AG09309 (cell line): ENCODE data around the gene MOB3B.
"Not testable (repeated sequence)": the region's sequence is repeated elsewhere in the genome, so short reads cannot be mapped to it uniquely, and the experiment has no call there.

Experiments
- DNase-seq: peaks from one replicate; pipeline ENCODE4 v3.0.0-alpha.2; 2010; ENCODE audit warnings: low read depth
- H3K4me3 ChIP-seq: 2 replicates; pipeline ENCODE4 v1.5.1; 2011; ENCODE audit warnings: mild to moderate bottlenecking, low read depth, low read length, moderate library complexity; ENCODE audit not compliant: control insufficient read depth
- CTCF ChIP-seq: IDR thresholded peaks from 2 replicates; pipeline ENCODE4 v1.5.1; 2011; ENCODE audit warnings: mild to moderate bottlenecking, low read depth, low read length, inconsistent platforms; ENCODE audit not compliant: insufficient read depth, control insufficient read depth; ENCODE audit errors: missing control alignments

The MOB3B gene

GRCh38 chr9:27511771-27512170 lies 17.8 kb downstream of the MOB3B start:
- no peak overlapping the region for H3K4me3 ChIP-seq
- no peak for TF ChIP-seq CTCF
- DNase-seq, result no peak

GRCh38 chr9:27510780-27511179 lies 18.8 kb downstream of the MOB3B start:
- no peak overlapping the region for H3K4me3 ChIP-seq
- no peak for TF ChIP-seq CTCF
- no peak for DNase-seq

GRCh38 chr9:27506981-27507380 lies 22.6 kb downstream of the MOB3B start:
- no peak for TF ChIP-seq CTCF

GRCh38 chr9:27505744-27506161 lies 23.9 kb downstream of the MOB3B start:
- DNase-seq, result no peak
- no peak overlapping the region for H3K4me3 ChIP-seq
- no peak for TF ChIP-seq CTCF

More at GRCh38 chr9:27506981-27507380, 22.6 kb downstream of the MOB3B start:
- DNase-seq, result no peak
- H3K4me3 ChIP-seq, result no peak overlapping the region

GRCh38 chr9:27504259-27504658 lies 25.4 kb downstream of the MOB3B start:
- DNase-seq, result no peak
- no peak for TF ChIP-seq CTCF
- no peak overlapping the region for H3K4me3 ChIP-seq

- no peak for TF ChIP-seq CTCF
- no peak overlapping the region for H3K4me3 ChIP-seq
- DNase-seq, result no peak
Measured at GRCh38 chr9:27503623-27504022, 26.0 kb downstream of the MOB3B start.

- not testable (repeated sequence) for H3K4me3 ChIP-seq, DNase-seq
Measured at GRCh38 chr9:27500902-27501301, 28.7 kb downstream of the MOB3B start.
